ENCODE measurements around the gene RAB11FIP4. TPM values are rescaled to one million over a fixed set of nuclear protein-coding genes. Genes with fewer than 3 reads are reported as not detected.

Gene RAB11FIP4
- total RNA-seq, 4 donors from 2014 or later = 28.9 to 46.8 (median 35.7) TPM

DNA sequence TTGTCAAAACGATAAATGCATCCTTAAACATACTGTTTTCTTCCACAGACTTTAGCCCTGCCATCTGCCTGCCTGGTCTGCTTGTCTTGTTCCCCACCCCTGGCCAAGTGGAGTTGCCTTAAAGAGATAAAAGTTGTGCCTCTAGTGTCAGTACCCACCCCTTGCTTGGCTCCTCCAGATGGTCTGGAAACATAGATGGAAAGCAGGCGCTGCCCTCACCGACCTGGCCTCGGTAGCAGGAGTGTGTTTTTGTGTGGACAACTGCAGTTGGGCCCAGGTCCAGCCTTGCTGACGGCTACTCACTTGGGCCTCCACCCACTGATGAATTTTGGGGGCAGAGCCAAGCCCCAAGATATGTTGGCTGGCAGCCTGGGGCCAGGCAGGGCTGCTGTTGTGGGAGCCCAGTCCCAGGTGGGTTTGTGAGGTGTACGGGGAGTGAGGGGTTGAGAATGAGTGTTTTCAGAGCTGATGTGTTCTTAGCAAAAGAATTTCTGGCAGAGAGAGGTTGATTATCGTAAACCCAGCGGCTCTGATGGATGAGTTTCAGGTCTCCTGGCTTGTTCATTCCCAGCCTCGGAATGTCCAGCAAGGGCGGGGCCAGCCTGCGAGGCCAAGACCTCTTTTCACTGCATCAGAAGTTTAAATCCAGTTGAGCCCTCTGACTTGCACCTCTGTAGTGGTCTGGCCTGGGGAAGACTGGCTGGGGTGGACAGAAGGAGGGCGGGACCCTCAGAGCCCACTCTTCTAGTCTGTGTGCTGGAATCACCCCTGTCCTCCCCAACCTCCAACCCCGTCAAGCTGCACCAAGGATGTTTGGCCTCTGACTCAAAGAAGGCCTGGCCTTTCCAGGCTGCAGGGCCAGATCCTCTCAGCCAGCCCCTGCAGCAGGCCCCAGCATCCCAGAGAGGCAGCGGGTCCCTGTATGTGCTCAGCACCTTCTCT is 179.7 kb downstream of the RAB11FIP4 start:
- H3K36me3 ChIP-seq = no peaks in the 10 kb centered on the region
- DNase-seq (ENCODE audit: low spot score in 2 of 2) = peak in 1 of 2 donors; percentile 87
- H3K9me3 ChIP-seq = no peaks in the 10 kb centered on the region
- H3K4me1 ChIP-seq = peaks cover 50% of the 10 kb centered on the region
- peak overlapping the region; percentile 36 for H3K27ac ChIP-seq
- no peak overlapping the region for H3K4me3 ChIP-seq
- TF ChIP-seq POLR2AphosphoS5 (IDR thresholded peaks at IDR 0.05) = no peak
- TF ChIP-seq, protein P1, sequence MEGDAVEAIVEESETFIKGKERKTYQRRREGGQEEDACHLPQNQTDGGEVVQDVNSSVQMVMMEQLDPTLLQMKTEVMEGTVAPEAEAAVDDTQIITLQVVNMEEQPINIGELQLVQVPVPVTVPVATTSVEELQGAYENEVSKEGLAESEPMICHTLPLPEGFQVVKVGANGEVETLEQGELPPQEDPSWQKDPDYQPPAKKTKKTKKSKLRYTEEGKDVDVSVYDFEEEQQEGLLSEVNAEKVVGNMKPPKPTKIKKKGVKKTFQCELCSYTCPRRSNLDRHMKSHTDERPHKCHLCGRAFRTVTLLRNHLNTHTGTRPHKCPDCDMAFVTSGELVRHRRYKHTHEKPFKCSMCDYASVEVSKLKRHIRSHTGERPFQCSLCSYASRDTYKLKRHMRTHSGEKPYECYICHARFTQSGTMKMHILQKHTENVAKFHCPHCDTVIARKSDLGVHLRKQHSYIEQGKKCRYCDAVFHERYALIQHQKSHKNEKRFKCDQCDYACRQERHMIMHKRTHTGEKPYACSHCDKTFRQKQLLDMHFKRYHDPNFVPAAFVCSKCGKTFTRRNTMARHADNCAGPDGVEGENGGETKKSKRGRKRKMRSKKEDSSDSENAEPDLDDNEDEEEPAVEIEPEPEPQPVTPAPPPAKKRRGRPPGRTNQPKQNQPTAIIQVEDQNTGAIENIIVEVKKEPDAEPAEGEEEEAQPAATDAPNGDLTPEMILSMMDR (IDR thresholded peaks at IDR 0.05) = no peak
- no peak for TF ChIP-seq POLR2A (IDR thresholded peaks at IDR 0.05)
- TF ChIP-seq EP300 (IDR thresholded peaks at IDR 0.05) = no peak
- 51% methylated on average over 12 of the region's 14 CpGs for WGBS
- no peaks in the 10 kb centered on the region for H3K27me3 ChIP-seq

DNA sequence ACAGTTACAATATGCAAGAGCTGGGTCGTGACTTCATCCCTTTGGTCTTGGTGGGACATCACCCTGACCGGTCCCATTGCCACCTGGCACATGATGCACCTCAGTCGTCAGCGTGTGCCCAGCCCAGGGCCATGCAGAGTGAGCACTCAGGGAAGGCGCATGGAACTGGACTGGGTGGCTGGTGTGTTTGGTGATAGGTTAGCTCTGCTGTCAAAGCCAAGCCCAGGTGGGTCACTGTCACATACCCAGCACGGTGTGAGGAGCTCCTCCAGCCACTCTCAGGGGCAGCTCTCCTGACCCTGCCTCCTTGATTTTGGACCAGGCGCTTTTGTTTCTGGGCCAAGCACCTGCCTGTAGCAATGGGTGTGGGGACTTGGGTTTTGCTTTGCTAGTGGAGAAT is 180.9 kb downstream of the RAB11FIP4 start:
- Histone ChIP-seq H3K27ac (no peak overlapping the region), H3K4me3 (no peak overlapping the region), H3K4me1 (peaks cover 39% of the 10 kb centered on the region), H3K27me3 (no peaks in the 10 kb centered on the region), H3K36me3 (peaks cover 1% of the 10 kb centered on the region), H3K9me3 (no peaks in the 10 kb centered on the region)
- DNase-seq (ENCODE audit: low spot score in 2 of 2) = no peak
- WGBS = 97% methylated on average over 5 of the region's 7 CpGs
- TF ChIP-seq POLR2AphosphoS5 (IDR thresholded peaks at IDR 0.05) (no peak), POLR2A (IDR thresholded peaks at IDR 0.05) (no peak), EP300 (IDR thresholded peaks at IDR 0.05) (no peak)
- TF ChIP-seq, protein P1 (IDR thresholded peaks at IDR 0.05) = no peak

DNA sequence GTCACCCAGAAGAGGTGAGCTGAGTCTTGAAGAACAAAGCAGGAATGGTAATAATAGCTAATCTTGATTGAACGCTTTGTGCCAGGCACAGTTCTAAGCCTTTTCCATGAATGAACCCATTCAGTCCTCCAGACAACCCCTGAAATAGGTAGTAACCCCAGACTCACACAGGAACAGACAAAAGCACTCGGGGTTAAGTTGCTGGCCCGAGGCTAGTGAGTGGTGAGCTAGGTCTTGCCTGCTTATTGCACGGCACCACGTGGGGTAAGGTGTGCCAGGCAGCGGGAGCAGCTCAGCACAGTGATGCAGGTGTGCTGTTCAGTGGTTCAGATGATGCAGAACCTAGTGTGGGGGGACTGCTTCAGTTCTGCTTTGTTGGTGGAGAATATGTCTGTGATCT is 181.6 kb downstream of the RAB11FIP4 start:
- Histone ChIP-seq H3K27ac (no peak overlapping the region), H3K36me3 (peaks cover 8% of the 10 kb centered on the region), H3K4me1 (peaks cover 34% of the 10 kb centered on the region), H3K4me3 (no peak overlapping the region), H3K27me3 (no peaks in the 10 kb centered on the region), H3K9me3 (no peaks in the 10 kb centered on the region)
- WGBS = 50% methylated on average over 6 of the region's 6 CpGs
- no peak for DNase-seq (ENCODE audit: low spot score in 2 of 2)
- TF ChIP-seq POLR2AphosphoS5 (IDR thresholded peaks at IDR 0.05) (no peak), EP300 (IDR thresholded peaks at IDR 0.05) (no peak), POLR2A (IDR thresholded peaks at IDR 0.05) (no peak)
- TF ChIP-seq, protein P1 (IDR thresholded peaks at IDR 0.05) = no peak

DNA sequence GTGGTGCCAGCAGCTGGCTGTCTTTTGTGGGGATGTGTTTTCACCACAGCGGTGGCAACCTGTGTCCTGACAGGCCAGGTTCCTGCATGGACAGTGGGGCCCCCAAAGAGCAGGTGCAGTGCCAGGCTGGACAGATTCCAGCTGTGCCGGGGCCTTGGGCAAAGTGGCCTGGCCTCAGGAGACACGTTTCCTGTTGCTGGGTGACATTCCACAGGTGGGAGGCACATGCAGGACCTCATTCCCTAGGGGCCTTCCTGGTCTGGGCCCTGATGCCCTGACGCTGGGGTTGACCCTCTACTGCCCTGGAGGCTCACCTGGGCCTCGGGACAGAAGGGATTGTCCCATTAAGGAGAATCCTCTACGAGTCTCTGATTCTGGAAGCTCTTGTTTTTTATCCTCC is 182.4 kb downstream of the RAB11FIP4 start:
- Histone ChIP-seq H3K27me3 (no peaks in the 10 kb centered on the region), H3K9me3 (no peaks in the 10 kb centered on the region), H3K36me3 (peaks cover 9% of the 10 kb centered on the region), H3K27ac (no peak overlapping the region), H3K4me3 (no peak overlapping the region), H3K4me1 (peaks cover 30% of the 10 kb centered on the region)
- WGBS = 54% methylated on average over 6 of the region's 6 CpGs
- TF ChIP-seq POLR2A (IDR thresholded peaks at IDR 0.05) (no peak), POLR2AphosphoS5 (IDR thresholded peaks at IDR 0.05) (no peak), EP300 (IDR thresholded peaks at IDR 0.05) (no peak)
- TF ChIP-seq, protein P1 (IDR thresholded peaks at IDR 0.05) = no peak
- no peak for DNase-seq (ENCODE audit: low spot score in 2 of 2)

- Histone ChIP-seq H3K4me3 (no peak overlapping the region), H3K9me3 (no peaks in the 10 kb centered on the region), H3K27ac (no peak overlapping the region), H3K4me1 (peaks cover 36% of the 10 kb centered on the region), H3K27me3 (no peaks in the 10 kb centered on the region), H3K36me3 (peaks cover 9% of the 10 kb centered on the region)
- WGBS = 92% methylated on average over 10 of the region's 10 CpGs
- no peak for DNase-seq (ENCODE audit: low spot score in 2 of 2)
- TF ChIP-seq, protein P1 (IDR thresholded peaks at IDR 0.05) = no peak
- no peak for TF ChIP-seq EP300 (IDR thresholded peaks at IDR 0.05)
- no peak for TF ChIP-seq POLR2A (IDR thresholded peaks at IDR 0.05)
- no peak for TF ChIP-seq POLR2AphosphoS5 (IDR thresholded peaks at IDR 0.05)
Measured at GRCh38 chr17:31574458-31574857, 183.0 kb downstream of the RAB11FIP4 start.

Measured in suprapubic skin (tissue), 4 donors.